GM23338 (cell line): ENCODE data around the gene MMP24OS. TPM values are rescaled to one million over a fixed set of nuclear protein-coding genes. Genes with fewer than 3 reads are reported as not detected.

Source experiments
- ATAC-seq: fragments of 200-7000 bp; cut with Tn5 transposase; 3 replicates; pipeline ENCODE4 v1.9.1; 2020
- DNase-seq: peaks from one replicate; pipeline ENCODE4 v3.0.0-alpha.2; 2015; ENCODE audit warnings: low spot score
- H2AFZ ChIP-seq: fragments of 200-600 bp; sonication (generic); 2 replicates; pipeline ENCODE4 v1.8.0; 2016; ENCODE audit warnings: antibody characterized with exemption, mild to moderate bottlenecking, moderate library complexity
- H3F3A ChIP-seq: fragments of 200-600 bp; sonication (generic); replicated peaks from 2 replicates; pipeline ENCODE4 v1.8.0; 2017; ENCODE audit warnings: antibody characterized with exemption, mixed run types, low read depth
- H3K27ac ChIP-seq: fragments of 200-600 bp; sonication (generic); 2 replicates; pipeline ENCODE4 v1.6.1; 2016; ENCODE audit warnings: low read depth
- H3K27me3 ChIP-seq: fragments of 200-600 bp; sonication (generic); 2 replicates; pipeline ENCODE4 v1.8.0; 2016; ENCODE audit warnings: mild to moderate bottlenecking, mixed run types, moderate library complexity; ENCODE audit not compliant: insufficient read depth
- H3K36me3 ChIP-seq: fragments of 200-600 bp; sonication (generic); 2 replicates; pipeline ENCODE4 v1.8.0; 2016; ENCODE audit warnings: mild to moderate bottlenecking; ENCODE audit not compliant: insufficient read depth
- H3K4me1 ChIP-seq: fragments of 200-600 bp; sonication (generic); 2 replicates; pipeline ENCODE4 v1.8.0; 2016; ENCODE audit warnings: mild to moderate bottlenecking, moderate library complexity; ENCODE audit not compliant: insufficient read depth
- H3K4me2 ChIP-seq: fragments of 200-600 bp; sonication (generic); 2 replicates; pipeline ENCODE4 v1.7.1; 2017; ENCODE audit warnings: mixed run types
- H3K4me3 ChIP-seq: fragments of 200-600 bp; sonication (generic); 2 replicates; pipeline ENCODE4 v1.6.1; 2016; ENCODE audit warnings: mixed run types
- H3K79me2 ChIP-seq: fragments of 200-600 bp; sonication (generic); replicated peaks from 2 replicates; pipeline ENCODE4 v1.8.0; 2017; ENCODE audit warnings: mild to moderate bottlenecking; ENCODE audit not compliant: insufficient read depth
- H3K9me2 ChIP-seq: fragments of 200-600 bp; sonication (generic); 2 replicates; pipeline ENCODE4 v1.8.0; 2017; ENCODE audit not compliant: insufficient read depth
- H4K20me1 ChIP-seq: fragments of 200-600 bp; sonication (generic); replicated peaks from 2 replicates; pipeline ENCODE4 v1.8.0; 2017; ENCODE audit warnings: mild to moderate bottlenecking; ENCODE audit not compliant: insufficient read depth
- H3K27ac Mint-ChIP-seq: 2 replicates; pipeline ENCODE4 v1.8.0; 2020; ENCODE audit warnings: inconsistent platforms, mild to moderate bottlenecking, moderate library complexity, mixed read lengths
- H3K27me3 Mint-ChIP-seq: 3 replicates; pipeline ENCODE4 v1.8.0; 2022; ENCODE audit warnings: low read depth, mild to moderate bottlenecking, moderate library complexity, mixed read lengths, inconsistent platforms; ENCODE audit not compliant: insufficient read depth, poor library complexity
- H3K36me3 Mint-ChIP-seq: 3 replicates; pipeline ENCODE4 v1.8.0; 2021; ENCODE audit warnings: low read depth, mild to moderate bottlenecking, inconsistent platforms, moderate library complexity, mixed read lengths
- H3K4me1 Mint-ChIP-seq: 3 replicates; pipeline ENCODE4 v1.8.0; 2020; ENCODE audit warnings: mild to moderate bottlenecking, inconsistent platforms, mixed read lengths
- H3K4me3 Mint-ChIP-seq: 3 replicates; pipeline ENCODE4 v1.8.0; 2021; ENCODE audit warnings: moderate library complexity, mild to moderate bottlenecking, inconsistent platforms, mixed read lengths
- H3K9me3 Mint-ChIP-seq: 3 replicates; pipeline ENCODE4 v1.8.0; 2020; ENCODE audit warnings: moderate library complexity, mild to moderate bottlenecking, inconsistent platforms, mixed read lengths
- CREB1 ChIP-seq: fragments of 250-450 bp; sonication (Bioruptor Pico); IDR thresholded peaks from 2 replicates; pipeline ENCODE4 v1.5.0; 2020; ENCODE audit warnings: low read depth, mild to moderate bottlenecking, moderate library complexity
- EZH2phosphoT487 ChIP-seq: fragments of 200-600 bp; sonication (generic); IDR thresholded peaks from one replicate; pipeline ENCODE4 v1.8.1; 2018; ENCODE audit warnings: antibody characterized with exemption; ENCODE audit not compliant: unreplicated experiment
- NANOG ChIP-seq: IDR thresholded peaks from 2 replicates; pipeline ENCODE4 v1.6.1; 2016; ENCODE audit warnings: antibody characterized with exemption, borderline replicate concordance
- POLR2AphosphoS5 ChIP-seq: IDR thresholded peaks from 2 replicates; pipeline ENCODE4 v1.6.1; 2016; ENCODE audit warnings: antibody characterized with exemption, low read depth
- STAT1 ChIP-seq: IDR thresholded peaks from one replicate; pipeline ENCODE4 v1.6.1; 2016; ENCODE audit warnings: antibody characterized with exemption; ENCODE audit not compliant: unreplicated experiment
- ZNF114 ChIP-seq: fragments of 250-450 bp; sonication (Bioruptor Pico); IDR thresholded peaks from 2 replicates; pipeline ENCODE4 v1.5.0; 2020; ENCODE audit warnings: mild to moderate bottlenecking, moderate library complexity
- ZNF331 ChIP-seq: fragments of 250-450 bp; sonication (Bioruptor Pico); IDR thresholded peaks from 2 replicates; pipeline ENCODE4 v1.5.0; 2020; ENCODE audit warnings: low read depth, mild to moderate bottlenecking, moderate library complexity
- polyA plus RNA-seq: library from polyadenylated mRNA; unstranded; fragments of >200 nt; fragmentation: Nextera tagmentation; extraction: Ambion mirVana; gene quantifications from 2 replicates; pipeline ENCODE4 v1.2.1, GENCODE V29; 2016
- total RNA-seq: library from RNA; depleted of rRNA; stranded (reverse); fragments of >200 nt; shearing (Covaris generic); gene quantifications from 2 replicates; pipeline ENCODE4 v1.2.3, GENCODE V29; 2014
- TF ChIP-seq, protein P1 (sequence below): IDR thresholded peaks from 2 replicates; pipeline ENCODE4 v1.6.1; 2016; ENCODE audit warnings: antibody characterized with exemption
- TF ChIP-seq, protein P2 (sequence below): IDR thresholded peaks from one replicate; pipeline ENCODE4 v1.6.1; 2018; ENCODE audit warnings: antibody characterized with exemption; ENCODE audit not compliant: unreplicated experiment
- TF ChIP-seq, protein P3 (sequence below), 2 experiments: fragments of 200-600 bp in 1 of 2; sonication (generic) in 1 of 2; conservative IDR thresholded peaks; 2 replicates each; pipeline versions ENCODE4 v1.5.1 to v1.6.1; 2016 to 2017; ENCODE audit warnings: antibody characterized with exemption in 2 of 2, low read depth in 2 of 2, mild to moderate bottlenecking in 2 of 2, moderate library complexity in 1 of 2

Gene MMP24OS
- total and polyA plus RNA-seq, 2 experiments from 2014 or later, result 10.5 to 25.4 TPM

DNA sequence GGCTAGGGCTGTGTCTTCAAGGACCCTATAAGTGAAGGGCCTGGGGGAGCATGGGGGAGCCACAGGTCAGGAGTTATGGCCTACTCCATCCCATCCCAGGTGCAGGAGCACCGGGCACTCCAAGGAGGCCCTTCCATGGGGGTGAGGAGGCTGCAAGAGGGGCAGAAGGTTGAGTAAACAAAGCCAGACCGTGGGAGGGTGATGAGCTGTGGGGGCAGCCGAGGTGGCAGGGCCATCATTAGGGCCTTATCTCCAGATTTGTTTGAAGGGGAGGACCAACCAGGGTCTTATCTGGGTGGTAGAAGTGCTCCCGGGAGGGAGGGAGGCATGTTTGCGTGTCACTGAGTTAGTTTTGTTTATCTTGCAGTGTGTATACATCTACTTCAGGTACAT, 16.4 kb upstream of the MMP24OS start (continued):
- no peak for TF ChIP-seq ZNF331 (CRISPR knock-in tag)
- no peak for TF ChIP-seq STAT1
- TF ChIP-seq, protein P1, sequence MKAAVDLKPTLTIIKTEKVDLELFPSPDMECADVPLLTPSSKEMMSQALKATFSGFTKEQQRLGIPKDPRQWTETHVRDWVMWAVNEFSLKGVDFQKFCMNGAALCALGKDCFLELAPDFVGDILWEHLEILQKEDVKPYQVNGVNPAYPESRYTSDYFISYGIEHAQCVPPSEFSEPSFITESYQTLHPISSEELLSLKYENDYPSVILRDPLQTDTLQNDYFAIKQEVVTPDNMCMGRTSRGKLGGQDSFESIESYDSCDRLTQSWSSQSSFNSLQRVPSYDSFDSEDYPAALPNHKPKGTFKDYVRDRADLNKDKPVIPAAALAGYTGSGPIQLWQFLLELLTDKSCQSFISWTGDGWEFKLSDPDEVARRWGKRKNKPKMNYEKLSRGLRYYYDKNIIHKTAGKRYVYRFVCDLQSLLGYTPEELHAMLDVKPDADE, result no peak
- TF ChIP-seq, protein P2, sequence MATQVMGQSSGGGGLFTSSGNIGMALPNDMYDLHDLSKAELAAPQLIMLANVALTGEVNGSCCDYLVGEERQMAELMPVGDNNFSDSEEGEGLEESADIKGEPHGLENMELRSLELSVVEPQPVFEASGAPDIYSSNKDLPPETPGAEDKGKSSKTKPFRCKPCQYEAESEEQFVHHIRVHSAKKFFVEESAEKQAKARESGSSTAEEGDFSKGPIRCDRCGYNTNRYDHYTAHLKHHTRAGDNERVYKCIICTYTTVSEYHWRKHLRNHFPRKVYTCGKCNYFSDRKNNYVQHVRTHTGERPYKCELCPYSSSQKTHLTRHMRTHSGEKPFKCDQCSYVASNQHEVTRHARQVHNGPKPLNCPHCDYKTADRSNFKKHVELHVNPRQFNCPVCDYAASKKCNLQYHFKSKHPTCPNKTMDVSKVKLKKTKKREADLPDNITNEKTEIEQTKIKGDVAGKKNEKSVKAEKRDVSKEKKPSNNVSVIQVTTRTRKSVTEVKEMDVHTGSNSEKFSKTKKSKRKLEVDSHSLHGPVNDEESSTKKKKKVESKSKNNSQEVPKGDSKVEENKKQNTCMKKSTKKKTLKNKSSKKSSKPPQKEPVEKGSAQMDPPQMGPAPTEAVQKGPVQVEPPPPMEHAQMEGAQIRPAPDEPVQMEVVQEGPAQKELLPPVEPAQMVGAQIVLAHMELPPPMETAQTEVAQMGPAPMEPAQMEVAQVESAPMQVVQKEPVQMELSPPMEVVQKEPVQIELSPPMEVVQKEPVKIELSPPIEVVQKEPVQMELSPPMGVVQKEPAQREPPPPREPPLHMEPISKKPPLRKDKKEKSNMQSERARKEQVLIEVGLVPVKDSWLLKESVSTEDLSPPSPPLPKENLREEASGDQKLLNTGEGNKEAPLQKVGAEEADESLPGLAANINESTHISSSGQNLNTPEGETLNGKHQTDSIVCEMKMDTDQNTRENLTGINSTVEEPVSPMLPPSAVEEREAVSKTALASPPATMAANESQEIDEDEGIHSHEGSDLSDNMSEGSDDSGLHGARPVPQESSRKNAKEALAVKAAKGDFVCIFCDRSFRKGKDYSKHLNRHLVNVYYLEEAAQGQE, result no peak

DNA sequence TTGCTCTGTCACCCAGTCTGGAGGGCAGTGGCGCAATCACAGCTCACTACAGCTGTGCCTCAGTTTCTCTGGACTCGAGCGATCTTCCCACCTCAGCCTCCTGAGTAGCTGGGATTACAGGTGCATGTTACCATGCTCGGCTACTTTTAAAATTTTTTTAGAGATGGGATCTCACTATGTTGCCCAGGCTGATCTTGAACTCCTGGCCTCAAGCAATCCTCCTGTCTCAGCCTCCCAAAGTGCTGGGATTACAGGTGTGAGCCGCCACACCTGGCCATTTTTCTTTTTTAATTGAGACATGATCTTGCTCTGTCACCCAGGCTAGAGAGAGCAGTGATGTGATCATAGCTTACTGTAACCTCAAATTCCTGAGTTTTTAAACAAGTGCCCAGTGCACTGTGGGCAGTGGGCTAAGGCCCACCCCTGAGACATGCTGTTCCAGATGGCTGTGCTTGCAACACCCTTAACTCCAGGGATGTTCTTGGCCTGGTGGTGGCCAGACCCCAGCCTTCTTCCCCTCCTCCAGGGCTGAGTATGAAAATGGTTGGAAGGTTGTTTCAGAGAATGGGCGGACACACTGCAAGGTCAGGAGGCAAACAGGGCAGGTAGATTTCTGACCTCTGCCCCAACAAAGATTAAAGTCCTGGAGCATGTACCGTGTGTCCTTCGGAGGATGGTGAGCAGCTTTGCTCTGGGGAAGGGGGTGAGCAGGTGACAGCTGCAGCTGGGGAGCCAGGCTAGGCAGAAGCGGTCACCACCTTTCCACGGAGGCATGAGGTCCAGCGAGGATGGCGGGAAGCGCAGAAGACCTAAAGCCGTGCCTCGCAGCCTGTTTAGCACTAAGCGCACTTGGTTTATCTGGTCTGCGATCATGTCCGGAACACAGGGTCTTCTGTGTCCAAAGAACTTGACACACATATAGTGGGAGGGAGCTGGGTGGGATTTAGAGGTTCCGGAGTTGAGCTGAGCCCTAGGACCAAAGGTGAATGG, 15.7 kb upstream of the MMP24OS start:
- Histone ChIP-seq H3K36me3 (no peaks in the 10 kb centered on the region), H3K27ac (no peak overlapping the region), H3K9me2 (no peaks in the 10 kb centered on the region), H3K27me3 (no peaks in the 10 kb centered on the region), H3K4me3 (no peak overlapping the region), H3F3A (no peaks in the 10 kb centered on the region), H2AFZ (no peak overlapping the region), H3K4me2 (no peak overlapping the region), H3K79me2 (no peaks in the 10 kb centered on the region), H4K20me1 (no peaks in the 10 kb centered on the region), H3K4me1 (no peaks in the 10 kb centered on the region)
- Mint-ChIP-seq H3K27me3 (peaks cover 16% of the 10 kb centered on the region), H3K4me3 (no peak overlapping the region), H3K4me1 (peaks cover under 1% of the 10 kb centered on the region), H3K36me3 (no peaks in the 10 kb centered on the region), H3K9me3 (no peaks in the 10 kb centered on the region), H3K27ac (no peak overlapping the region)
- ATAC-seq (no peak), DNase-seq (no peak)
- TF ChIP-seq, protein P1, result no peak
- TF ChIP-seq, protein P3, sequence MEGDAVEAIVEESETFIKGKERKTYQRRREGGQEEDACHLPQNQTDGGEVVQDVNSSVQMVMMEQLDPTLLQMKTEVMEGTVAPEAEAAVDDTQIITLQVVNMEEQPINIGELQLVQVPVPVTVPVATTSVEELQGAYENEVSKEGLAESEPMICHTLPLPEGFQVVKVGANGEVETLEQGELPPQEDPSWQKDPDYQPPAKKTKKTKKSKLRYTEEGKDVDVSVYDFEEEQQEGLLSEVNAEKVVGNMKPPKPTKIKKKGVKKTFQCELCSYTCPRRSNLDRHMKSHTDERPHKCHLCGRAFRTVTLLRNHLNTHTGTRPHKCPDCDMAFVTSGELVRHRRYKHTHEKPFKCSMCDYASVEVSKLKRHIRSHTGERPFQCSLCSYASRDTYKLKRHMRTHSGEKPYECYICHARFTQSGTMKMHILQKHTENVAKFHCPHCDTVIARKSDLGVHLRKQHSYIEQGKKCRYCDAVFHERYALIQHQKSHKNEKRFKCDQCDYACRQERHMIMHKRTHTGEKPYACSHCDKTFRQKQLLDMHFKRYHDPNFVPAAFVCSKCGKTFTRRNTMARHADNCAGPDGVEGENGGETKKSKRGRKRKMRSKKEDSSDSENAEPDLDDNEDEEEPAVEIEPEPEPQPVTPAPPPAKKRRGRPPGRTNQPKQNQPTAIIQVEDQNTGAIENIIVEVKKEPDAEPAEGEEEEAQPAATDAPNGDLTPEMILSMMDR (conservative IDR thresholded peaks at IDR 0.05; ENCODE audit: low read depth in 2 of 2), result no peak
- TF ChIP-seq ZNF331 (CRISPR knock-in tag), result no peak
- no peak for TF ChIP-seq POLR2AphosphoS5
- no peak for TF ChIP-seq NANOG
- no peak for TF ChIP-seq ZNF114 (CRISPR knock-in tag)
- no peak for TF ChIP-seq CREB1 (CRISPR knock-in tag)
- no peak for TF ChIP-seq EZH2phosphoT487
